SJCRH30 (cell line): ENCODE data around the gene RNF167. TPM values are rescaled to one million over a fixed set of nuclear protein-coding genes. Genes with fewer than 3 reads are reported as not detected.
"Not testable (repeated sequence)": the region's sequence is repeated elsewhere in the genome, so short reads cannot be mapped to it uniquely, and the experiment has no call there.

Experiments used
- DNase-seq, 2 experiments: peaks; one replicate each; pipeline ENCODE4 v3.0.0-alpha.2; 2015 to 2020
- H3K27ac ChIP-seq: fragments of 250-450 bp; sonication (Bioruptor Pico); 2 replicates; pipeline ENCODE4 v1.5.1; 2020; ENCODE audit warnings: mild to moderate bottlenecking, moderate library complexity
- H3K27me3 ChIP-seq: fragments of 250-450 bp; sonication (Bioruptor Pico); 2 replicates; pipeline ENCODE4 v1.5.1; 2020; ENCODE audit warnings: mild to moderate bottlenecking, moderate library complexity
- H3K36me3 ChIP-seq: fragments of 250-450 bp; sonication (Bioruptor Pico); 2 replicates; pipeline ENCODE4 v1.5.1; 2020; ENCODE audit warnings: mild to moderate bottlenecking, moderate library complexity
- H3K4me1 ChIP-seq: fragments of 250-450 bp; sonication (Bioruptor Pico); 2 replicates; pipeline ENCODE4 v1.5.1; 2020; ENCODE audit warnings: mild to moderate bottlenecking, moderate library complexity
- H3K4me3 ChIP-seq: fragments of 250-450 bp; sonication (Bioruptor Pico); 2 replicates; pipeline ENCODE4 v1.5.1; 2020; ENCODE audit warnings: mild to moderate bottlenecking, moderate library complexity
- H3K9me3 ChIP-seq: fragments of 250-450 bp; sonication (Bioruptor Pico); replicated peaks from 2 replicates; pipeline ENCODE4 v1.5.1; 2020; ENCODE audit warnings: mild to moderate bottlenecking, moderate library complexity
- total RNA-seq: library from RNA; depleted of rRNA; stranded (reverse); fragments of >200 nt; shearing (Covaris generic); gene quantifications from 2 replicates; pipeline ENCODE4 v1.2.3, GENCODE V29; 2014

The RNF167 gene
- total RNA-seq, 1 experiment from 2014 or later, result 35.7 TPM

DNA sequence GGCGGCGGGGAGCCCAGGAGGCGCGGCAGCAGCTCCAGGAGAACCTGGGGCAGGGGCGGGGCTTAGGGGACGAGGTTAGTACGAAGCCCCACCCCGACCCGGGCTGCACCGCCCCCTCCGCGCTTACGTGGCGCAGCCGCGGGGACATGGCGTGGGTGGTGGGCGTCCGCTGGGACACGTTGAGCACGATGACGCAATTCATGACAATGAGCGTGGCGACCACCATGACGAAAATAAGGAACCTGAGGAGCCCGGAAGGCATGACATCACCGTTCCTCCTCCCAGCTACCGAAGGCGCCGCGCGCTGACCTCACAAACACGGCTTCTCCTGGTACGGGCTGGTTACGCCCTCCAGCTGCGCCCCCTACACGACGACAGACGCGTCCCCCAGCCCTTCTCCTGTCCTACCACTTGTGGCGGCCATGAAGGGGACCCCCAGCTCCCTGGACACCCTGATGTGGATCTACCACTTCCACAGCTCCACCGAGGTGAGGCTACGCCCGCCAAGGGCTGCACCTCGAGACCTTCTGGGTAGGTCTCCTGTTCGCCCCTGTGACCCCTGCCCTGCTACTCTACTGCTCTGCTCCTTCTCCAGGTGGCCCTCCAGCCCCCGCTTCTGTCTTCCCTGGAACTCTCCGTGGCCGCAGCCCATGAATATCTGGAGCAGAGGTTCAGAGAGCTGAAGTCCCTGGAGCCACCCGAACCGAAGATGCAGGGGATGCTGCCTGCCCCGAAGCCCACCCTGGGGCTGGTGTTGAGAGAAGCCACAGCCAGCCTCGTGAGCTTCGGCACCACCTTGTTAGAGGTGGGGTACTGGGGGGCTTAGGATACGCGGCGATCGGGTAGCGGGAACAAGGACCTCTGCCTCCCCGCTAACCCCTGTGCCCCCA, 40.5 kb upstream of the RNF167 start, which contains the start of gene C17orf107:
Gene C17orf107, plus strand, starts transcription at position 196 of the 890 bp plus-strand sequence. Its CDS starts 227 bp downstream, at position 423.
- no peaks in the 10 kb centered on the region for H3K36me3 ChIP-seq
- no peaks in the 10 kb centered on the region for H3K9me3 ChIP-seq
- no peak within 1 kb of the TSS for H3K4me3 ChIP-seq
- DNase-seq, result no peak
- H3K27me3 ChIP-seq, result no peaks in the 10 kb centered on the region
- H3K27ac ChIP-seq, result no peak within 1 kb of the TSS
- H3K4me1 ChIP-seq, result peaks cover 6% of the 10 kb centered on the region

GRCh38 chr17:4900231-4901107, 39.6 kb upstream of the RNF167 start:
- H3K27ac ChIP-seq, result no peak overlapping the region
- H3K4me3 ChIP-seq, result no peak overlapping the region
- peaks cover 6% of the 10 kb centered on the region for H3K4me1 ChIP-seq
- H3K27me3 ChIP-seq, result no peaks in the 10 kb centered on the region
- DNase-seq, result no peak
- H3K9me3 ChIP-seq, result no peaks in the 10 kb centered on the region
- no peaks in the 10 kb centered on the region for H3K36me3 ChIP-seq

DNA sequence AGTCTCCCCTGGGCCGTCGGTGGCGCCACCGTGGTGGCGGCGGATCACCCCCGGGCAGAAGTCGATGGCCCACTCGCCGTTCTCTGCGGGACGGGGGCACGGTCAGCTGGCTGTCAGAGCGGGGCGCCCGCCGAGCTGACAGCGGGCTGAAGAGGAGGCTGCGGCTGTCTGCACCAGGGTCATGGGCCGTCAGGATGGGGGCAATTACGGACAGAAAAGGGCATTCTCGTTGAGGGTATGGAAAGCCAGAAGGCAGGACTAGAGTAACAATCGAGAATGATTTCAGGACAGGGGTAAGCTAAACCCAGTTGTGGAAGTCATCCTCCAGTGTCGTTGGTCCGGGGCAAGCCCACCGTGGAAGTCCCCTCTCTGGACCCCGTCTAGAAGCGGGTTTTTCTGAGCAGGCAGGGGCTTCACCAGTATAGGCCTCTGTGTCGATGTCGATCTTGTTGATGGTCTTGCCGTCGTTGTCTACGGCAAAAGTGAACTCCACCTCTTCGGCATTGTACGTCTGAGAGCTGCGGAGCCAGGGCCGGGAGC, 38.9 kb upstream of the RNF167 start:
- H3K36me3 ChIP-seq, result no peaks in the 10 kb centered on the region
- no peaks in the 10 kb centered on the region for H3K27me3 ChIP-seq
- no peak overlapping the region for H3K27ac ChIP-seq
- no peak for DNase-seq
- peaks cover 6% of the 10 kb centered on the region for H3K4me1 ChIP-seq
- no peak overlapping the region for H3K4me3 ChIP-seq
- no peaks in the 10 kb centered on the region for H3K9me3 ChIP-seq

DNA sequence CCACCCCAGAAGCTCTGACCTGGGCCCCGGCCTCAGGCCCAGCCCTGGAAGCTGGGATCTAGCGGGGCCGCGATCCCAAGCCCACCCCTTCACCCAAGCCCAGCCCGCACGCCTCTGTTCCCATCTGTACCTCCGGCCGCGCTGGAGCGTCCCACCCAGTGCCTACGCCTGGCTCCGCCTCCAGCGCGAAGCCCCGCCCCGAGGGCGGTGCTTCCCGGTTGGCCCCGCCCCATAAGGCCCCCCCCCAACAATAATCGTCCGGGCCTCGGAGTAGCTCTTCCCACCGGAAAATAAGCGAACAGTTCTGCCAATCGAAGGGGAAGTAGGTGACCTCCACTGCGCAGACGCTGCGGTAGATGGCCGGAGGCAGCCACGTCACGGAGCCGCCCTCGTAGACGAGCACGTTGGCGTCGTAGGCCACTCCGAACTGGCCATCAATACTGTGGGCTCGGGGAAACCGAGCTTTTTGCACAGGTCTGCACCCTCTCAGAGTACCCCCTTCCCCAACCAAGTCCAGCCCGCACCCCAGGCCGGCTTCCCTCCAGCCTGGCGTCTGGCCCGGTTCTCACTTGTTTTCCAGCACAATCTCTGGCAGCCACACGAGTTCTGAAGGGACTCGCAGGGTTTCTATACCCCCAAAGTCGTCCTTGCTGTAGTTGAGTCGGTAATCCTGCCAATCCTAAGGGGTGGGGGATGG, 38.3 kb upstream of the RNF167 start:
- Histone ChIP-seq H3K9me3 (no peaks in the 10 kb centered on the region), H3K4me3 (no peak overlapping the region), H3K27me3 (no peaks in the 10 kb centered on the region), H3K4me1 (peaks cover 6% of the 10 kb centered on the region), H3K36me3 (no peaks in the 10 kb centered on the region), H3K27ac (no peak overlapping the region)
- DNase-seq, result no peak

GRCh38 chr17:4902540-4902939, 37.5 kb upstream of the RNF167 start:
- no peak overlapping the region for H3K4me3 ChIP-seq
- no peak for DNase-seq

DNA sequence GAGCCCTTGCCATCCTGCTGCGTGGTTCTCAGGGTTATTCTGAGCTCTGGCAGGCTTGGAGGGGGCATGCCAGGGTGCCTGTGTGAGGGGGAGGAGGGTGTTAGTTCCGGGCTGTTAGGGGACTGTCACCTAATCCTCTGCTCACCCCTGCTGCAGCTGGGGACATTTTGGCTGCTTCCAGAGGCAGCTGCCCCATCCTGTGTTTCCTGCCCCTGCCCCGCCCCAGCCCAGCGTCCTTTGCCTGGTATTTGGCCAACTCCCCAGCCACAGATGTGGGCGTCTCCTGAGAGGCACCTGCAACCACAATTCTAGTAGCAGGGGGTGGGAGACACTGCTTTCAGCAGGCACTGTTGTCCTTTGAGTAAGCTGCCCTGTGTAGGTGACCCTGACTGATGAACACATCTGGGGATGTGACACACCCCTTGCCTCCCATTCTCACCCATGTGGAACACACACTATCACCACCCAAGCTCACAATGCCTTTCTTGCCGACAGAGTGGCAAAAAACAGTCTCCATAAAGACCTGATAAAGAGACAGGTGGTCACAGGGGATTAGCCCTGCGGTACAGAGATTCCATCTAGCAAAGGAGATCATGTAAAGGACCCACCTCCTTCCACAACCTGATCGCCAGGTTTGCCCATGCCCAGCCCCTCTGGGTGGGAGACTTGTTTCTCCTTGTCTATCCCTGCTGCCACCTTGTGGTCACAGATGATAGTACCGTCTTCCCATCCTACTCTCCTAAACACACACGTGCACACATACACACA, 36.8 kb upstream of the RNF167 start, which contains the start of gene CHRNE:
Gene CHRNE, minus strand, starts transcription at position 48 of the 768 bp plus-strand sequence. Its CDS starts 35 bp downstream, at position 13.
- no peaks in the 10 kb centered on the region for H3K36me3 ChIP-seq
- no peak within 1 kb of the TSS for H3K27ac ChIP-seq
- no peak within 1 kb of the TSS for H3K4me3 ChIP-seq
- DNase-seq, result peak; percentile 66 to 79
- H3K9me3 ChIP-seq, result no peaks in the 10 kb centered on the region
- H3K4me1 ChIP-seq, result peaks cover 8% of the 10 kb centered on the region
- no peaks in the 10 kb centered on the region for H3K27me3 ChIP-seq

More at GRCh38 chr17:4902540-4902939, 37.5 kb upstream of the RNF167 start:
- peaks cover 6% of the 10 kb centered on the region for H3K4me1 ChIP-seq
- no peak overlapping the region for H3K27ac ChIP-seq
- no peaks in the 10 kb centered on the region for H3K9me3 ChIP-seq
- H3K27me3 ChIP-seq, result no peaks in the 10 kb centered on the region
- no peaks in the 10 kb centered on the region for H3K36me3 ChIP-seq

DNA sequence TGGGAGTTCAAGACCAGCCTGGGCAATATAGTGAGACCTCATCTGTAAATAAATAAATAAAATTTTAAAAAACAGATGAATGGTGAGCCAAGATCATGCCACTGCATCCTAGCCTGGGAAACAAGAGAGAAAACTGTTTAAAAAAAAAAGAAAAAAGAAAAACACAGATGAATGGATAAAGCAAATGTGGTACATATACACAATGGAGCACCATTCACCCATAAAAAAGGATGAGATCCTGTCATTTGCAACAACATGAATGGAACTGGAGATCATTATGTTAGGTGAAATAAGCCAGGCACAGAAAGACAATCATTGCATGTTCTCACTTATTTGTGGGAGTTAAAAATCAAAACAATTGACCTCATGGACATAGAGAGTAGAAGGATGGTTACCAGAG, 33.4 kb upstream of the RNF167 start:
- not testable (repeated sequence) for H3K27ac ChIP-seq, H3K27me3 ChIP-seq, H3K36me3 ChIP-seq, DNase-seq, H3K4me3 ChIP-seq, H3K9me3 ChIP-seq
- H3K4me1 ChIP-seq, result peaks cover 14% of the 10 kb centered on the region

GRCh38 chr17:4908301-4908700, 31.8 kb upstream of the RNF167 start:
- Histone ChIP-seq H3K9me3 (no peaks in the 10 kb centered on the region), H3K4me3 (peak overlapping the region; percentile 19), H3K36me3 (no peaks in the 10 kb centered on the region), H3K27ac (peak overlapping the region; percentile 47), H3K27me3 (no peaks in the 10 kb centered on the region), H3K4me1 (peaks cover 9% of the 10 kb centered on the region)
- peak; percentile 55 to 70 for DNase-seq

GRCh38 chr17:4908711-4909496, 31.2 kb upstream of the RNF167 start:
- peak; percentile 88 to 91 for DNase-seq
- H3K27me3 ChIP-seq, result no peaks in the 10 kb centered on the region
- H3K4me3 ChIP-seq, result peak overlapping the region; percentile 19
- H3K27ac ChIP-seq, result peak overlapping the region; percentile 47
- no peaks in the 10 kb centered on the region for H3K9me3 ChIP-seq
- H3K36me3 ChIP-seq, result no peaks in the 10 kb centered on the region
- peaks cover 8% of the 10 kb centered on the region for H3K4me1 ChIP-seq

DNA sequence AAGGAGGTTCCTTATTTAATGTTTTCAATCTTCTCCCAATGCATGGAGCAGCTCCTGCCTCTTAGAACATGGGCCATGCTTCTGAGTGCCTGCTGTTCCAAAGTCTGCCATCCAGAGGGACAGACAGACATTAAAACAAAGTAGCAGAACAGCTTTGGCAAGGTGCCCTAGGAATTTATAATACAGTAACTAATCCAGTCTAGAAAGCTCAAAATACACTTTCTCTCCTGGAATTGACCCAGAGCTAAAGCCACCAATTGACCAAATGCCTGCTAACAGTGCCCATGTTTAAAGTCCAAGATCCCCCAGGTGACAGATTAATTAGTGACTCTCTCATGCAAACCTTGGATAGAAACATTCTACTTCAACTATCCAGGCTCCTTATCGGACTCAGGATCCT, 26.1 kb upstream of the RNF167 start:
- no peak for DNase-seq
- H3K27ac ChIP-seq, result no peak overlapping the region
- H3K27me3 ChIP-seq, result no peaks in the 10 kb centered on the region
- H3K36me3 ChIP-seq, result no peaks in the 10 kb centered on the region
- H3K4me1 ChIP-seq, result no peaks in the 10 kb centered on the region
- H3K9me3 ChIP-seq, result no peaks in the 10 kb centered on the region
- no peak overlapping the region for H3K4me3 ChIP-seq

- H3K36me3 ChIP-seq, H3K4me1 ChIP-seq, H3K27me3 ChIP-seq, H3K4me3 ChIP-seq, DNase-seq, H3K27ac ChIP-seq, H3K9me3 ChIP-seq: not testable (repeated sequence)
These were observed 25.5 kb upstream of the RNF167 start for GRCh38 chr17:4914551-4914950.

DNA sequence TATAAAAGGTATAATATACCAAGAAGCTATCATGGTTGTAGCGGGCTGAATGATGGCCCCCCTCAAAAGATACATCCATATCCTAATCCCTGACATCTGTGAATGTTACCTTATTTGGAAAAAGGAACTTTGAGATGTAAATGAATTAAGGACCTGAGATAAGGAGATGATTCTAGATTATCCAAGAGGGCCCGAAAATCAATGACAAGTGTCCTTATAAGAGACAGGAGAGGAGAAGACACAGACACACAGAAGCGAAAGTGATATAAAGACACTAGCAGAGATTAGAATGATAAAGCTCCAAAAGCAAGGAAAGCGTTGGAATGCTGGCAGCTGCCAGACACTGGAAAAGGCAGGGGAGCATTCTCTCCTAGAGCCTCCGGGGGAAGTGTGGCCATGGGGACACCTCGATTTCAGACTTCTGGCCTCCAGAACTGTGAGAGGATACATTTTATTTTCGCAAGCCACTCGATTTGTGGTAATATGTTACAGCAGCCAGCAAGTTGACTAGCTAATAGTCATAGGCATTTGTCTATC, 20.5 kb upstream of the RNF167 start:
- Histone ChIP-seq H3K27me3 (no peaks in the 10 kb centered on the region), H3K9me3 (no peaks in the 10 kb centered on the region), H3K4me3 (no peak overlapping the region), H3K27ac (no peak overlapping the region), H3K36me3 (no peaks in the 10 kb centered on the region), H3K4me1 (no peaks in the 10 kb centered on the region)
- DNase-seq, result peak in 1 of 2 experiments; percentile 33
